LoVo (cell line): Measurements from ENCODE around the gene JPH3.
A peak's percentile ranks its signal among the peaks of the same experiment; 100 is the strongest.
"Not testable (repeated sequence)": the region's sequence is repeated elsewhere in the genome, so short reads cannot be mapped to it uniquely, and the experiment has no call there.

Experiments
- DNase-seq: peaks from one replicate; pipeline ENCODE4 v3.0.0-alpha.2; 2016; ENCODE audit warnings: low spot score

Gene JPH3

GRCh38 chr16:87575027-87575804 is 27.1 kb upstream of the JPH3 start:
- no peak for DNase-seq

- no peak for DNase-seq
Measured at GRCh38 chr16:87576171-87576570, 26.1 kb upstream of the JPH3 start.

GRCh38 chr16:87578142-87578930 is 24.0 kb upstream of the JPH3 start:
- not testable (repeated sequence) for DNase-seq

GRCh38 chr16:87579691-87580090 is 22.6 kb upstream of the JPH3 start:
- DNase-seq, result no peak

- peak; percentile 22 for DNase-seq
Measured at GRCh38 chr16:87580855-87581261, 21.4 kb upstream of the JPH3 start.

- peak; percentile 67 for DNase-seq
Measured at GRCh38 chr16:87581857-87582215, 20.5 kb upstream of the JPH3 start.

GRCh38 chr16:87582216-87582965 is 19.9 kb upstream of the JPH3 start:
- no peak for DNase-seq

GRCh38 chr16:87582966-87583325 is 19.4 kb upstream of the JPH3 start:
- DNase-seq, result no peak

- no peak for DNase-seq
Measured at GRCh38 chr16:87583453-87584131, 18.7 kb upstream of the JPH3 start.

- DNase-seq, result no peak
Measured at GRCh38 chr16:87584271-87584670, 18.0 kb upstream of the JPH3 start.

- DNase-seq, result no peak
Measured at GRCh38 chr16:87584975-87585374, 17.3 kb upstream of the JPH3 start.

GRCh38 chr16:87585442-87586200 is 16.7 kb upstream of the JPH3 start:
- DNase-seq, result no peak

- no peak for DNase-seq
Measured at GRCh38 chr16:87586201-87586782, 16.0 kb upstream of the JPH3 start.

GRCh38 chr16:87587636-87588035 is 14.7 kb upstream of the JPH3 start:
- DNase-seq, result no peak

- no peak for DNase-seq
Measured at GRCh38 chr16:87592018-87592712, 10.1 kb upstream of the JPH3 start.

- DNase-seq, result no peak
Measured at GRCh38 chr16:87593710-87594258, 8.5 kb upstream of the JPH3 start.

- no peak for DNase-seq
Measured at GRCh38 chr16:87595712-87596111, 6.6 kb upstream of the JPH3 start.

GRCh38 chr16:87597324-87597830 is 4.9 kb upstream of the JPH3 start:
- DNase-seq, result no peak

- no peak for DNase-seq
Measured at GRCh38 chr16:87598431-87598830, 3.9 kb upstream of the JPH3 start.

- no peak for DNase-seq
Measured at GRCh38 chr16:87600246-87600645, 2.1 kb upstream of the JPH3 start.
